ENCODE measurements around the gene CRX.
A peak's percentile ranks its signal among the peaks of the same experiment; 100 is the strongest.
"Not testable (repeated sequence)": the region's sequence is repeated elsewhere in the genome, so short reads cannot be mapped to it uniquely, and the experiment has no call there.

The CRX gene

GRCh38 chr19:47821460-47822020, at the start of gene CRX:
Gene CRX (plus strand): TSS chr19:47821937. CDS start chr19:47834444, 12,507 bp downstream.
- DNase-seq, result no peak

GRCh38 chr19:47776568-47776967, 45.2 kb upstream of the CRX start:
- no peak for DNase-seq

DNA sequence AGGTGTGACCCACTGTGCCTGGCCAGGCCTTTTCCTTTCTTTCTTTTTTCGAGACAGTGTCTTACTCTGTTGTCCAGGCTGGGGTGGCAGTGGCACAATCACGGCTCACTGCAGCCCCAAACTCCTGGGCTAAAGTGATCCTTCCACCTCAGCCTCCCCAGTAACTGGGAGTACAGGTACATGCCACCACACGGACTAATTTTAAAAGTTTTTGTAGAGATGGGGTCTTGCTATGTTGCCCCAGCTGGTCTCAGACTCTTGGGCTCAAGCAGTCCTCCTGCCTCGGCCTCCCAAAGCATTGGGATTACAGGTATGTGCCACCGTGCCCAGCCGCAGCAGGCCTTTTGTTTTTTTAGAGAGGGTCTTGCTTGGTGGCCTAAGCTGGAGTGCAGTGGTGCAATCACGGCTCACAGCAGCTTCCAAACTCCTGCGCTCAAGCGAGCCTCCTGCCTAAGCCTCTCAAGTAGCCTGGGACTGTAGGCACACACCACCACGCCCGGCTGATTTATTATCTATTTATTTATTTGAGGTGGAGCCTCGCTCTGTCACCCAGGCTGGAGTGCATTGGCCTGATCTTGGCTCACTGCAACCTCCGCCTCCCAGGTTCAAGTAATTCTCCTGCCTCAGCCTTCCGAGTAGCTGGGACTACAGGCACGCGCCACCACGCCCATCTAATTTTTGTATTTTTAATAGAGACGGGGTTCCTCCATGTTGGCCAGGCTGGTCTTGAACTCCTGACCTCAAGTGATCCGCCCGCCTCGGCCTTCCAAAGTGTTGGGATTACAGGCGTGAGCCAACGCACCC, 44.3 kb upstream of the CRX start:
- not testable (repeated sequence) for DNase-seq

- DNase-seq, result peak; percentile 83
These were observed 43.4 kb upstream of the CRX start, which contains the start of gene SELENOW for GRCh38 chr19:47778049-47778953. Gene SELENOW (plus strand): TSS chr19:47778703. CDS start chr19:47778786, 83 bp downstream.

DNA sequence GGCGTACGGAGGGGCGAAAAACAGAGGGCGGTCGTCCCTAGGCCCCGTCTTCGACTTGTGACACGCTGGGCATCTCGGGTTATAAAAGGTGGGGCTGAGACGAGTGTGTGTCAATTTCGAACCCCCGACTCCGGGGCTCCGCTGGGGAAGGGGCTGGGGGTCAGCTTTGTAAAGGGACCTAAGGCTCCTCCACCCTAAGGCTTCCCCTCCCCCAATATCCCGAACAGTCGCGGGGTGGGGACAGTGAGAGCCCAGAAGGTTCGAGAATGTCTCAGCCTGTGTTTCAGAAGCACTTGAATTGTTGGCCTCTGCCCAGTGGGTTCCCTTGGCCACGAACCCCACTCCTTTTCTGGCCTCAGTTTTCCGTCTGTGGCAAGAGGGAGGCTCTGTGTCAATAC, 42.8 kb upstream of the CRX start:
- peak; percentile 26 for DNase-seq

- no peak for DNase-seq
These were observed 42.1 kb upstream of the CRX start for GRCh38 chr19:47779524-47780214.

DNA sequence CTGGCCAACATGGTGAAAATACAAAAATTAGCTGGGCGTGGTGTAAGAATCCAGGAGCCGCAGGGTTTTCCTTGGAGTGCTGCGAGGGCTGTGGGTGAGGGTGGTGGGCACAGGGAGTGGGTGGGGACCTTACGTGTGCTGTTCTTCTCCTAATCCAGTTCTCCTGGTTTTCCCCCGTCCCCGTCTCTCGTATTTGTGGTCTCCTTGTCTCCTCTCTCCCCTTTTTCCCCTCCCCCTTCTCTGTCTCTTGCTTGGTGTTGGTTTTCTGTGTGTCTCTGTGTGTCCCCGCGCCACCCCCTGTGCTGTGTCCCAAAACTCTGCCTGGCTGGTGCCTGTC, 41.6 kb upstream of the CRX start:
- no peak for DNase-seq

- DNase-seq, result no peak
These were observed 40.0 kb upstream of the CRX start for GRCh38 chr19:47781590-47782262.

GRCh38 chr19:47786566-47786965, 35.2 kb upstream of the CRX start:
- DNase-seq, result no peak

DNA sequence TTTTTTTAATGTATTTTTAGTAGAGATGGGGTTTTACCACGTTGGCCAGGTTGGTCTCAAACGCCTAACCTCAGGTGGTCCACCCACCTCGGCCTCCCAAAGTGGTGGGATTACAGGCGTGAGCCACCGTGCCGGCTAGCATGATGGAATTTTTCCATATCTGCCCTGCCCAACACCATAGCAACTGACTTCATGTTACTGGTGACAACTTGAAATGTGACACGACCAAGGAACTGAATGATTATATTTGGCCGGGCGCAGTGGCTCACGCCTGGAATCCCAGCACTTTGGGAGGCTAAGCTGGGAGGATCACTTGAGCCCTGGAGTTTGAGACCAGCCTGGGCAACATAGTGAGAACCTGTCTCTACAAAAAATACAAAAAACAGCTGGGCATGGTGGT, 34.4 kb upstream of the CRX start:
- not testable (repeated sequence) for DNase-seq

DNA sequence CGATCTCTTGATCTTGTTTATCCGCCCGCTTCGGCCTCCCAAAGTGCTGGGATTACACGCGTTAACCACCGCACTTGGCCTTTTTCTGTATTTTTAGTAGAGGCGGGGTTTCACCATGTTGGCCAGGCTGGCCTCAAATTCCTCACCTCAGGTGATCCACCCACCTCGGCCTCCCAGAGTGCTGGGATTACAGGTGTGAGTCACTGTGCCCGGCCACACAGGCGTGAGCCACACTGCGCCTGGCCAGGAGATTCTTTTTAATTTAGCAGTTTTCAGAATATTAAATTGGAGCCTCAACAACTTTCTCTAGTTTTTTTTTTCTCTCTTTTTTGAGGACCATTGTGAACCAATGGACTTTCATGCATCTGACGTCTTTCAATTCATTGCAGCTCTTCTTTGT, 31.9 kb upstream of the CRX start:
- not testable (repeated sequence) for DNase-seq

DNA sequence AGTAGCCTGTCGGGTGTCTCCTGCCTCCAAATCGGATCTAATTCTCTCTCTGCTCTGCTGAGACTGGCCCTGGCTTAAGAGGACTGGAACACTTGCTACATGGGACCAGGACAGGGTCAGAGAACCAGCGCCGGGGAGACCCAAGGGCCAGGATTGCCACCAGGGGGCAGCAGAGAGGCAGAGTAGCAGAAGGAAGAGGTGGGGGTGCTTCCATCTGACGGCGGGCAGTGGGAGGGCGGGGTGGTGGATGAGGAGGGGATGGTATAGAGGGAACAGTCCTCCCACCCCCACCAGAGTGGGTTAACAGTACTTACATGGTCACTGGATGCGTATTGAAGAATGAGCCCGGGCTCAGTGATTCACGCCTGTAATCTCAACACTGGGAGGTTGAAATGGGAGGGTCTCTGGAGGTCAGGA, 31.3 kb upstream of the CRX start:
- peak; percentile 93 for DNase-seq

DNA sequence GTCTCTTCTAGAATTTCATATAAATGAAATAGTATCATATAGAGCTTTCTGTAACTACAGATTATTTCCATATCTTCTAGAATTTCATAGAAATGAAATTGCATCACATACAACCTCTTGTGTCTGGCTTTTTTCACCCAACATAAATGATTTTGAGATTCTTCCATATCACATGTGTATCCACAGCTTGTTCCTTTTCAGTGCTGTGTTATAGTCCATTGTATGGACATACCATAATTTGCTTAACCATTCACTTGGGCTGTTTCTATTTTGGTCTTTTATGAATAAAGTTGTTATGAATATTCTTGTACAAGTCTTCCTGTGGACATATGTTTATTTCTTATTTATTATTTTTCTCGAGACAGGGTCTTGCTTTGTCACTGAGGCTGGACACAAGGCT, 29.1 kb upstream of the CRX start:
- DNase-seq, result no peak

GRCh38 chr19:47794526-47794925, 27.2 kb upstream of the CRX start:
- DNase-seq, result no peak

GRCh38 chr19:47796785-47797184, 25.0 kb upstream of the CRX start:
- DNase-seq, result no peak

GRCh38 chr19:47797996-47798903, 23.5 kb upstream of the CRX start:
- no peak for DNase-seq

DNA sequence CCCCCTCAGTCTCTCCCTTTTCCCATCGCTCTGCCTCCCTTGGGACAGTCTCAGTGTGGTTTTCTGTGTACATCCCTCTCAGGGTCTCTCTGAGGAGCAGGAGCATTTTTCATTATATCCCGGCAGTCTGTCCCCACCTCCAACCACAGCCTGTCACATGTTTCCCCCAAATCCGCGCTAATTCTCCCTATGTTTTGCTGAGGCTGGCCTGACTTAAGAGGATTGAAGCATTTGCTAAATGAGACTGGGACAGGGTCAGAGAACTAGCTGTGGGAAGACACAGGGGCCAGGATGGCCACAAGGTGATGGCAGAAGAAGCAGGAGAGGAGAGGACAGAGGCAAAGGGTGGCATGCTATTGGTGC, 22.9 kb upstream of the CRX start:
- no peak for DNase-seq

GRCh38 chr19:47801270-47801669, 20.5 kb upstream of the CRX start:
- no peak for DNase-seq

GRCh38 chr19:47802521-47803043, 19.2 kb upstream of the CRX start:
- no peak for DNase-seq

DNA sequence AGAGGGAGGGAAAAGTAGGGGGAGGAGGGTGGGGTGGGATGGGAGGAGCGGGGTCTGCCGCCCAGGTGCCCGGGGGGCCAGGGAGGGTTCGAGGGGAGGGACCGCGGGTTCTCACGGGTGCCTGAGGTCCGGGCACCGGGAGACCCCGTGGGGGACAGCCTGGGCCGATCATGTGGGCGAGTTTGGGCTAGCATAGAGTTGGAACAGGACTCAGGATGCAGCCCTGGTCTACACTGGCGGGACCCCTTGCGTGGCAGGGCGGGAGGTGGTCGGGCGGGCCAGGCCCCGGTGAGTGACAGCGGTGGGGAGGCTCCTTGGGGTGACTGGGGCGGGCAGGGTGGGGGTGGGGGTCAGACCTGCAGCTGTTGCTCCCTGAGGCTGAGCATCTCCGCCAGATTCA, 18.6 kb upstream of the CRX start:
- DNase-seq, result not testable (repeated sequence)

GRCh38 chr19:47803671-47804070, 18.1 kb upstream of the CRX start:
- DNase-seq, result not testable (repeated sequence)
